NCI-H510A (cell line): ENCODE results near the gene MAPK14.
"Not testable (repeated sequence)": the region's sequence is repeated elsewhere in the genome, so short reads cannot be mapped to it uniquely, and the experiment has no call there.

ENCODE experiments used
- DNase-seq: peaks from one replicate; lab custom pipeline; 2025; lab: John Stamatoyannopoulos, UW

MAPK14 gene

DNA sequence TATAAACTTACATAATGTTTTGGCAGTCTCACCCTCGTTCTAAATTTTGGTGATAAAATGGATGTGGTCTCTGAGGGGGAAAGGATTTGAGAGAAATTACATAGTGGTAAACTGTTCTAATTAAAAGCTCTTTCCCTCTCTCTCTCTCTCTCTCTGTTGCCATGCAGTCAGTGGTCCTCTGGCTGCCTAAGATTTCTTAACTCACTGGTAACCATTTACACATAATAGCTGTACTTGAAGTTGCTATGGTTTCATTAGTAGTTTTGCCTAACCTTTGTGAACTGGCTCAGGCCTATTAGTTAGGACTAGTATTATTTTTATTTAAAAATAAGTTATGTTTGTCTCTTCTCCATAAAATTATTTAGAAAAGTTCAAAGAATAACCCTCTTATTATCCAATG is 42.0 kb downstream of the MAPK14 start:
- DNase-seq: no peak

DNA sequence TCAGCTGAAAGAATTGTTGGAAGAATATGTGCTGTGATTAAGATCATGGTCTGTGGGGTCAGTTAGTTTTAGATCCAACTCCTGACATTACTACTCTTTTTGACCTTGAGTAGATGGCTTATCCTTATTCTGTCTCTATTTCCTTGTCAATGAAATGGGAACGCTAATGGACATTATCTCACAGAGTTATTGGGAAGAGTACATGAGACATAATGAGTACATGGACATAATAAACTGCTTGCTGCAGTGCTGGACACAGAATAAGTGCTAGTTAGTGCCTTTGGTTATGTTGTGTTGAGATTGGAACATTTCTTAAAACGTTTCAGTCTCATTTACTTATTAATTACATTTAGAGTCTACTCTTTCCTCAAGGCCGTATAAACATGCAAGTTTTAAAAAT is 42.6 kb downstream of the MAPK14 start:
- no peak for DNase-seq

DNA sequence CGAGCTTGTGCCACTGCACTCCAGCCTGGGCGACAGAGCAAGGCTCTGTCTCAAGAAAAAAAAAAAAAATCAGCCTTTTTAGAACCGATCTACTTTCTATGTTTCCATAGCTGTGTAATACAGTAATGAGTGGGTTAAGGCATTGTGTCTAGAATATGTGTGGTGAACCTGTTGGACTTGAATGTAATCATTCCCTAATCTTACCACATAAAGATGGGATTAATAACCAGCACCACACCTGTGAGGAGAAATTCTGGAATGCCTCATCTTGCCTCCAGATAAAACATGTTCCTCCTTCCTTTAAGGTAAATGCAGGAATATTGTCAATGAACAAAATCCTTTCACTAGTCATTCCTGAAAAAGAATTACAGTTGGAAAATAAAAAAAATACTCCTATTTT is 43.7 kb downstream of the MAPK14 start:
- DNase-seq: no peak

DNA sequence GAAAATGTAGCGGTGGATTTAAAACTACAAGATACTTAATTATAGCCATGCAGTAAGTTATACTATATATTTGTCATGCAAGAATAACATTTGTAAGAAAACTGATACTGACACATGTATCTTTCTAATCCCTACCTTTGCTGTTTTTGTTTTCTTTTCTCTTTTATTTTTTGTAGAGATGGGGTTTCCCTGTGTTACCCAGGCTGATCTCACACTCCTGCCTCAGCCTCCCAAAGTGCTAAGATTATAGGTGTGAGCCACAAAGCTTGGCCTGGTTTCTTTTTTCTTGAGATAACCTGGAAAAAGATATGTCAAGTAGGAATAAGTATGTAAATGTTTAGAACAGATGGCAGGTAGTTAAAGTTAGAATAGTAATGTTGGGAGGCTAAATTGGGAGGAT is 44.1 kb downstream of the MAPK14 start:
- no peak for DNase-seq

DNA sequence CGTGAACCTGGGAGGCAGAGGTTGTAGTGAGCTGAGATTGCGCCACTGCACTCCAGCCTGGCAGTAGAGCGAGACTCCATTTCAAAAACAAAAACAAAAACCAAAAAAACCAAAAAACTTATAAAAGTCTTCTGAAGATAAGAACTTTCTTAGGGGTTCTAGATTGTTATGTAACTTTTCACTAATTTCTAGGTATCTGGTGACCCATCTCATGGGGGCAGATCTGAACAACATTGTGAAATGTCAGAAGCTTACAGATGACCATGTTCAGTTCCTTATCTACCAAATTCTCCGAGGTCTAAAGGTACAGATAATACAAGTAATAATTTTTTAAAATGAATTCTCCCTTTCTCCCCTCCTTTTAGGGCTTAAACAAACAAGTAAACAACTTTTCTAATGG is 45.1 kb downstream of the MAPK14 start:
- DNase-seq: no peak

DNA sequence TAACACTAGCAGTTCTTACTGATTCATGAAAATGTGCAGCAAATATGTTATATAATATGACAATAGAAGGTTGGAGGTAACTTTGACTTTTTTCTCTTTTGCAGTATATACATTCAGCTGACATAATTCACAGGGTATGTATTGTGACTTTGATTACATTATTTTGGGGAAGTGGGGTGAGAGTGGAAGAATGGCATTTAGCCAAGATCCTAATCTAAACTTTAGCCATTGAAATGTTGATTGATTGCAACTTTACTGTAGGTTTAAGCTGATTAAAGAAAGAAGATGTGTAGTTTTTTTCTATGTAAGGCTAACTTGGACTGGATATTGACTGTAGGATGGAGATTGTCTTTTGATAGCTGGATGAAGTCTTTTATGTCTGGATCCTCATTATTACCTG is 46.0 kb downstream of the MAPK14 start:
- no peak for DNase-seq

DNA sequence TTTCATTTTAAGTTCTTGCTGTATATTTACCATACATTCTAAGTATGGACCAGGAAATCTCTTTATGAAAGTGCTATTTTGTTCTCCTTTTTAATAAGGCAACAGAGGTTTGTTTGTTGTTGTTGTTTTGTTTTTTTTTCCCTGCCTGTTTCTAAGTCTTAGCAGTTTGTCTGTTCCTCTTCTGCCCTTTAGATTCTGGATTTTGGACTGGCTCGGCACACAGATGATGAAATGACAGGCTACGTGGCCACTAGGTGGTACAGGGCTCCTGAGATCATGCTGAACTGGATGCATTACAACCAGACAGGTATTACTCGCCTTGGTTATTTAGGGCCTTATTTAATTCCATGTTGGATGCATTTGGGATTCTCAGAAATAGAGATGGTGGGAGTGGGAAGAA is 48.0 kb downstream of the MAPK14 start:
- DNase-seq: no peak

DNA sequence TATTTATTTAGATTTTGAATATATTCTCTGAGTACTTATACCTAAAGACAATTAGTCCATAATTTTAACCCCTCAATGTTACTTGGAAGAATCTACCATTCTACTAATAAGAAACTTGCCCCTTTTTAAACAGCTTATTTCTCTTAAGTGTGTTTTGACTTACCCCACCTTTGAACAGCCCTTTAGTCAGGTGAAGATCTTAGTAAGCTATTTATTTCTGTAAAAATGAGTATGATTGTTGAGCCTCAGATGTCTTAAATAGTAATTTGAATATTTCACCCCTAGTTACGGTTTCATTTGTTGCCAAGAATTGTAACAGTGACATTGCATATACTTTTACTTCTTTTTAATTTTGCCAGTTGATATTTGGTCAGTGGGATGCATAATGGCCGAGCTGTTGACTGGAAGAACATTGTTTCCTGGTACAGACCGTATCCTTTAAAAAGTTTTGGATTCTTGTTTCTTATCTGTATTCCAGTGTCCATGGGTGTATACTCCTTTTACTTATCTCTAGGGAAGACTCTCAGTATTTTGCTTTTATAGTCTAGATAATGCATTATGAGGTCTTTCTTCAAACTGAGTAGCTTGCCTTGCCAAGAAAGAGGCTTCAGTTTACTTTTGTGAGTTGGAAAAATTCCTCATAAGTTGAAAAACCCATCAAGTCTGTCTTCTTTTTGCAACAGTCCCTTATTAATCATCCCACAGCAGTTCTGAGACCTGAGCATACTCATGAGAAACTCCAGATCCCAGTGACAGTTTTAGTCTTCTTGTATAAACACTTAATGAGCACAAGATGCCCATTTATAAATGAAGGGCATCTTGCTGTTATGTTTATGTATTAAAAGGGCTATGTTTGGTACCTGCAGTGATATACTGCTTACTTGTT is 48.8 kb downstream of the MAPK14 start:
- no peak for DNase-seq

DNA sequence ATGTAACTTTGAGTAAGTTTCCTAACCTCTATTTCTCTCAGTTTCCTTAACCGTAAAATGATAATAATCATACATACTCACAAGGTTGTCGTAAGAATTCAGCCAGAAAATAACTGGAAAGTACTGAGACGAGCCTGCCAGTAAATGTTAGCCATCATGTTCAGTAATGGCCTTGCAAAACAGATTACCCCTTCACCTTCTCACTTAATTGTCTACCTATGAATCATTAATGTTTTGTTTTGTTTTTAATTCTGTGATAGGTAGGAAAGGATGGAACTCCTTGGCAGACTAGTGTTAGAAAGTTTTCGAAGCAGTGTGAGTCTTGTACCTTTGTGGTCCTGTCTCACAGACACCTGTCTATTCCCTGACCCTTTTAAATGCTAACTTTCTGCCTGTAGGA is 50.6 kb downstream of the MAPK14 start:
- no peak for DNase-seq

DNA sequence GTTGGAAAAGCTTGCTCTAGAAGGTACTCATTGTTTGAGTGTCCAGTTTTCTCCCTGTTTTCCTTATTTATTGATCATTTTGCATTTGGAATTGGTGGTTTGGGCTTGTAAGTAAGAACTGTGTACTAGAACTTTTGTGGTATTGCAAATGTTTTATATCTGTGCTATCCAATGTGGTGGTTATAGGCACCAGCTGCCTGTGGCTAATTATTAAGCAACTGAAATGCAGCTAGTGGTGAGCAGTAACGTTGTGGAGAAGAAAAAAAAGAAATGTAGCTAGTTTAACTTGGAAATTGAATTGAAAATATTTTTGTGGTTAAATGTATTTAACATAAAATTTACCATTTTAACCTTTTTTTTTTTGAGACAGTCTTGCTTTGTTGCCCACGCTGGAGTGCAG is 52.0 kb downstream of the MAPK14 start:
- DNase-seq: no peak

DNA sequence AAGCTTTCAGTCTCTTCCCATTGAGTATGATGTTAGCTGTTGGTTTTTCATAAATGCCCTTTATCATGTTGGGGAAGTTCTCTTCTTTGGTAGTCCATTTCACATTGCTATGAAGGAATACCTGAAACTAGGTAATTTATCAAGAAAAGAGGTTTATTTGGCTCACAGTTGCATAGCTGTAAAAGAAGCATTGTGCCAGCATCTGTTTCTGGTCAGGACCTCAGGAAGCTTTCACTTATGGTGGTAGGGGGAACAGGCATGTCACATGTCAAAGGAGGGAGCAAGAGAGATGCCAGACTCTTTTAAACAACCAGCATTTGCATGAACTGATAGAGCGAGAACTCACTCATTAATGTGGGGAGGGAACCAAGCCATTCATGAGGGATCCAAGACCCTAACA is 54.7 kb downstream of the MAPK14 start:
- DNase-seq: no peak

DNA sequence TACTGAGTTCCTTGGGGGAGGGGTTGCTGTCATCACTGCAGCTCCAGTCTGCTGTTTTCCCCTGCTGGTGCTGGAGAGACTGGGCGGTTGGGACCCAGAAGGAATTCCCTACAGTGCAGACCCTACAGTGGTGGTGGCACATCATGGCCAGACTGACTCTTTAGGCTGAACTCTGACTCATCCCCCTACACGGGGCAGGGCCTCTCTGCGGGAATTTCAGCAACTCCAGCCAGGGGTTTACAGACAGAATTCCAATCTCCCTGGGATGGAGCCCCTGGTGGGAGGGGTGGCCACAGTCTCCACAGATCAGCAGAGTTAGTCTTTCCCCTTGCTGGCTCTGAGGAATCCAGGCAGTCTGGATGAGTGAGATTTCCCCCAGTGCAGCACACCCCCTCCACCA is 55.8 kb downstream of the MAPK14 start:
- DNase-seq: no peak

DNA sequence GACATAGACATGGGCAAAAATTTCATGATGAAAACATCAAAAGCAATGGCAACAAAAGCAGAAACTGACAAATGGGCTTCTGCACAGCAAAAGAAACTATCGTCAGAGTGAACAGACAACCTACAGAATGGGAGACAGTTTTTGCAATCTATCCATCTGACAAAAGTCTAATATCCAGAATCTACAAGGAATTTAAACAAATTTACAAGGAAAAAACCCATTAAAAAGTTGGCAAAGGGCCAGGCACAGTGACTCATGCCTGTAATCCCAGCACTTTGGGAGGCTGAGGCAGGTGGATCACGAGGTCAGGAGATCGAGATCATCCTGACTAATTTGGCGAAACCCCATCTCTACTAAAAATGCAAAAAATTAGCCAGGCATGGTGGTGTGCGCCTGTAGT is 60.6 kb downstream of the MAPK14 start:
- not testable (repeated sequence) for DNase-seq

DNA sequence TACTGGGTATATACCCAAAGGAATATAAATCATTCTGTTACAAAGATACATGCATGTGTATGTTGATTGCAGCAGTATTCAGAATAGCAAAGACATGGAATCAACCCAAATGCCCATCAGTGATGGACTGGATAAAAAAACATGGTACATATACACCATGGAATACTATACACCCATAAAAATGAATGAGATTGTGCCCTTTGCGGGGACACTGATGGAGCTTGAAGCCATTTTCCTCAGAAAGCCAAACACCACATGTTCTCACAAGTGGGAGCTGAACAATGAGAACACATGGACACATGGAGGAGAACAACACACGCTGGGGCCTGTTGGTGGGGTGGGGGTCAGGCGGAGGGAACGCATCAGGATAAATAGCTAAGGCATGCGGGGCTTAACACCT is 61.4 kb downstream of the MAPK14 start:
- DNase-seq: no peak

DNA sequence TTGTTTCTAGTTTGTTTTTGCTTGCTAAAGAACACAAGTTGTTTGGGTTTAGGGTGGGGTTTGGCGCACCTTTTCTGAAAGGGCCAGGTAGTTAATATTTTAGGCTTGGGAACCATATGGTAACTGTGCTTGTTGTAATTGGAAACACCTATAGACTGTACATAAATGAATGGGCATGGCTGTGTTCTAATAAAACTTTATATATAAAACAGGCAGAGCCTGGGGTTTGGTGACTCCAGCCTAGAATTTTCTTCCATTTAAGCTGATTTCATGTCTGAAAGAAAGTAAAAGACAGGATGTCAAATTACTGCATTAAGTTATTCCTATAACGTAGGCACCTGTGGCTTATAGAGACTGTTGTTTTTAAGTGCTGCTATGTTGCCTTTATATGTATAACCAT is 66.6 kb downstream of the MAPK14 start:
- no peak for DNase-seq

DNA sequence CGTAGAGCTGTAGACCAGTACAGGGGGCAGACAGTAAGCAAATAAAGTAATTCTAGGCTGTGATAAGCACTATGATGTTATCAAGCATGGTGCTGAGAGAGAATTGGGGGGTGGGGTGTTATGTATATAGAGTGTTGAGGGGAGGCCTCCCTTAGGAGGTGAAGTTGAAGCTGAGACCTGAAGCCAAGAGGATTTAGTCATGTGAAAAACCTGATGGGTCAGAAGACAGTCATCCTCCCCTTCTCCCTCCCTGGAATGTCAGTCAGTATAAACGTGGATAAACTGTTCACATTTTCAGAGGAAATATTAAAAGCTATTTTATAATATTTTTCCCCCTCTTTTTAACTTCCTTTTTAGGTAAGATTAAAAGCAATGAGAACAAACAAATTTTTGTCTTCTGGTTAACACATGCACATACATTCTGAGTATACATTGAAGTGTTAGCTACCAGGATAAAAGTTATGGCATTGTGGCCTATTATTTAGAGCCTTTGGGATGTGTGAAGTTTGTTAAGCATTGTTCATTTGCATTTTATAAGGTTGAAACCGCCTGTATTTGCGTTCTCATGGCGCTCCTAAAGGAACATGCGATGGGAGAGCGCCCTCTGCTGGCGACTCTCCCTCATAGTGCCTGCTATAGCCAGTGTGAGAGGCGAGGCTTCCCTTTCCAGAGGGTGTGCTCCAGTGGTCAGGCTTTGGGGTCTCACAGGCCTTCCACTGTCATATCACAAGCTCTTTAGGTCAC is 67.3 kb downstream of the MAPK14 start:
- peak; percentile 59 for DNase-seq

DNA sequence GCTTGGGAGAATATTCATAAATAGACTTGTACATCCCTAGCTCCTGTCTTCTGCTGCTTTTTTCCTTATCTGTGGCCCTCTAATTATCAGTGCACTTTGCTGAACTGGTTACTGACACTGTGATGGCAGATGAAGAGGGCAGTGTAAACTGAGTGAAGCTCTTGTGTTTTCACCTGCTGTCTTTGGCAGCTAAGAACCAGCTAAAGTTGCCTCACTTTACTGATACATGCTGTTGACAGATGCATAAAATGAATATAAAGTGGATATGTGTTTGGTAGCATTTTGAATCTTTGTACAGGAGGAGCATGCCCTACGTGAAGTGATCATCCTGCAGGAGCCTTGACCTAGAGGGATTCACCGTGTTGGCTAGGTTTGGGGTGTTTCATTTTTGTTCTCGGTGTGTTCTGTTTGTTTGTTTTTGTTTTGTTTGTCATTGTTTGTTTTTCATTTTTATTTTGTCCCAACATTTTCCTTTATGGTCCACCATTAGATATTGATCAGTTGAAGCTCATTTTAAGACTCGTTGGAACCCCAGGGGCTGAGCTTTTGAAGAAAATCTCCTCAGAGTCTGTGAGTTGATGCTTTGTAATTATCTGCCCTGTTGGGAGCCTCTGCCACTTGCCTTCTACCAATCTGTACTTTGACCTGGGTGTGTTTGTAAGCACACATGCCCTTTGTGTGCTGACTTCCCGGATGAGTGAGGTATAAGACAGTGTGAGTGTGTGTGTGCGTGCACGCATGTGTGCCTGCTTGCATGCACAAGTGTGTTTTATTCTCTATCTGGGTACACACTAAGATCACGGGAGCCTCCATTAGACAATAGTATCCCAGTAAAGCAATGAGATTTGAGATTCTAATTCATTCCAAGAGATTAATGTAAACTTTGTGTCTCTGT is 68.1 kb downstream of the MAPK14 start:
- DNase-seq: no peak

DNA sequence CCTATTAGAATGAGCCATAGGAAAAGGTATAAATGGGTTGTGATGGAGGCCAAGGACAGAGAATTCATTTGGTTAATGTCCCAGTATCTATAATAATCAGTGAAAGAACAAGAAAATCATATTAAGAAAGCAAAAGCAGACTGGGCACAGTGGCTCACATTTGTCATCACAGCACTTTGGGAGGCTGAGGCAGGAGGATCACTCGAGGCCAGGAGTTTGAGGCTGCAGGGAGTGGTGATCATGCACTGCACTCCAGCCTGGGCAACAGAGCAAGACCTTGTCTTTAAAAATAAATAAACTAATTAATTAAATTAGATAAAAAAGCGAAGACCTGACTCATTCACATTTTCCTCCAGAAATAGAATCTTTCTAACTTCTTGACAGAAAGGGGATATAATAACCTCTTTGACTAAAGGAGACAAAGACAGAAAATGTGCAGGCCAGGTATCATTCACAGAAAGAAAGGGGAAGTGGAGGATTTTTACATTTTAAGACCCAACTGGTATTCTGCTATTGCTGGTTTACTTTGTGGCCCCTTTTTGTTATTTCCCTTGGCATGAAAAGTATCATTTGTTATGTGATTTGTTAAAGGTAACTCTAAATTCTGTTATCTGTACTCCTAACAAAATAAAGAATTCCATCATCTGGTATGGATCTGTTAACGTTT is 70.8 kb downstream of the MAPK14 start:
- DNase-seq: no peak

DNA sequence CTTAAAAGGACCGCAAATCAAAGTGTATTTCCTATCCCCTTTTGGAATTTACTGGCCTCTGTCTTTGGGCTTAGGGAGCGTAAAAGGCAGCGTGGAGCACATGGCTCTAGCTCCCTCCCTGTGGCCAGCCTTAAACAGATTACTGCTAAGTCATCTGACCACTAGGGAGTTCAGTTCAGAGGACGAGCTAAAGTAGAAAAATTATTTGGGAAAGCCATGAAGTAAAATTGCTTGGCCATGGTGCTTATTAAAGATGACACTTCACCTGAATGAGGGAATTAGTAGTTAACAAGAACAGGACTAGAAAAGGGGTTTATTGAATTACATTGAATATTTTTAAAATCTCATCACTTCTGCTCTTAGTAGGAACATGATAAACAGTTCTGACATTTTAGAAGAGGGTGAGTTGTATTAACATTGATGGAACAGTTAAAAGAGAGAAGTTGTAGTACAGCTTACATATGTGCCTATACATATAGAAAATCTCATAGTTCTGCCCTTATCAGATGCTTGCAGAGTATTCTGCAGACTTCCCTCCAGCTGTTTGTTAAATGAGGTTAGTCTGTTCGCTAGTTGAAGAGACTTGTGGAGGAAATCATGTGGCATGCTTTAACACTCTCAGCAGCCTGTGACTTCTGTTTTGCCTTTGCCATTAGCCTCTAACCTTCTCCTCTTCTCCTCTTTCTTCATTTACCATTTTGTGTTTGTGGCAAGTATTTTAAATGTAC is 71.5 kb downstream of the MAPK14 start:
- DNase-seq: no peak

DNA sequence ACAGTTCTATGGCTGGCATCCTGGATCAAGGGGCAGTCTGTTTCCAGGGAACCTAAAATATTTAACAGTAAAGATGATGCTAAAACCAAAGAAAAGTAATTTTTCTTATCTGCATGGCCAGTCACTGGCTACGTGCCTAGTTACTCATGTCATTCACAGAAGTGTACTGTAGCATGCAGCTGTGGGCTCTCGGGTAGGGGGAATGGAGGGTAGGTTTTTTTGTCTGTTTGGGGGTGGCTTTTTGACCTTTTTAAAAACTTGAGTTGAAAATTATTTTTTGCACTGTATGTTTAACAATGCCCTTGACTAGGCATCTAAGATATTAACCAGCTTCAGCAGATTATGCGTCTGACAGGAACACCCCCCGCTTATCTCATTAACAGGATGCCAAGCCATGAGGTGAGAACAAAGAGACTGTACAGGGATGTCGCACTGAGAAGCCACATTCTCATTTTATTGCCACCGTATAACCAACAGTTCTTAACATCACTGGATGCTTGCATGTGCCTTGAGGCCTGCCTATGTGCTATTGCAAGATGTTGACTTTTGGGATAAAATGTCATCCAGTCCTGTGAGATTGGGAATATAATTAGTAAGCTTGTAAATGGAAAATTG is 72.4 kb downstream of the MAPK14 start:
- DNase-seq: no peak

DNA sequence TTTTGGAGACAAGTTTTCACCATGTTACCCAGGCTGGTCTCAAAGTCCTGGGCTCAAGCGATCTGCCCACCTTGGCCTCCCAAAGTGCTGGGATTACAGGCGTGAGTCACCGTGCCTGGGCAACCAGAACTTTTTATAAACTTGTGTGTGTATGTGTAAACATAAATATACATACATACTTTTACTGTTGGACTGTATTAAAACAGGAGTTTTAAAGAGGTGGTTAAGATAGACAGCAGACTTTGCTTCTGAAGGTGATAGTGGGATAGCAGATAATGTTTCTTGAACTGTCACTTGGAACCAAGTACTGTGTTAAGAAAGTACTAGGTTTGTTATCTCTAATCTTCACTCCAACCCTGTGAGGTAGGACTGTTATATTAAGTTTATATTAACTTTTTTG is 74.1 kb downstream of the MAPK14 start:
- no peak for DNase-seq
